SK-N-SH treated with all-trans-retinoic acid at 6 μM for 48 hours (cell line): Measurements from ENCODE around the gene HPS1.

ENCODE experiments used
- ATAC-seq: fragments of 200-7000 bp; cut with Tn5 transposase; 3 replicates; pipeline ENCODE4 v1.9.1; 2020; ENCODE audit warnings: mild to moderate bottlenecking, moderate library complexity
- ARNTL ChIP-seq: fragments of 450-650 bp; formaldehyde crosslinking; IDR thresholded peaks from 2 replicates; pipeline ENCODE4 v1.5.0; 2020; ENCODE audit warnings: low read depth, mild to moderate bottlenecking, moderate library complexity, borderline replicate concordance
- BACH2 ChIP-seq: fragments of 250-450 bp; sonication (Bioruptor Pico); IDR thresholded peaks from 2 replicates; pipeline ENCODE4 v1.9.0; 2021; ENCODE audit warnings: mild to moderate bottlenecking, borderline replicate concordance
- CREB5 ChIP-seq: fragments of 250-450 bp; sonication (Bioruptor Pico); IDR thresholded peaks from 2 replicates; pipeline ENCODE4 v1.5.1; 2020; ENCODE audit warnings: low read depth, mild to moderate bottlenecking, moderate library complexity
- CSDC2 ChIP-seq: fragments of 250-450 bp; sonication (Bioruptor Pico); IDR thresholded peaks from 2 replicates; pipeline ENCODE4 v1.5.0; 2020; ENCODE audit warnings: mild to moderate bottlenecking, moderate library complexity
- CSRNP3 ChIP-seq: fragments of 250-450 bp; sonication (Bioruptor Pico); IDR thresholded peaks from 2 replicates; pipeline ENCODE4 v1.5.1; 2021; ENCODE audit warnings: mild to moderate bottlenecking, moderate library complexity
- ESRRG ChIP-seq: fragments of 250-450 bp; sonication (Bioruptor Pico); IDR thresholded peaks from 2 replicates; pipeline ENCODE4 v1.6.1; 2021; ENCODE audit warnings: mild to moderate bottlenecking
- GLIS3 ChIP-seq: fragments of 250-450 bp; sonication (Bioruptor Pico); IDR thresholded peaks from 2 replicates; pipeline ENCODE4 v1.5.0; 2020; ENCODE audit warnings: mild to moderate bottlenecking, moderate library complexity
- ISL1 ChIP-seq: fragments of 250-450 bp; sonication (Bioruptor Pico); IDR thresholded peaks from 2 replicates; pipeline ENCODE4 v2.1.2; 2022; ENCODE audit warnings: mild to moderate bottlenecking, moderate library complexity
- OSR1 ChIP-seq: fragments of 250-450 bp; sonication (Bioruptor Pico); IDR thresholded peaks from 2 replicates; pipeline ENCODE4 v1.8.0; 2022; ENCODE audit warnings: moderate library complexity, mild to moderate bottlenecking, inconsistent platforms
- PATZ1 ChIP-seq: fragments of 250-450 bp; sonication (Bioruptor Pico); IDR thresholded peaks from 2 replicates; pipeline ENCODE4 v1.8.0; 2020; ENCODE audit warnings: mild to moderate bottlenecking, moderate library complexity, borderline replicate concordance
- POU6F1 ChIP-seq: fragments of 250-450 bp; sonication (Bioruptor Pico); IDR thresholded peaks from 2 replicates; pipeline ENCODE4 v1.8.0; 2021; ENCODE audit warnings: low read depth, mild to moderate bottlenecking, moderate library complexity, borderline replicate concordance
- PPARA ChIP-seq: fragments of 250-450 bp; sonication (Bioruptor Pico); IDR thresholded peaks from 2 replicates; pipeline ENCODE4 v1.5.0; 2020; ENCODE audit warnings: mild to moderate bottlenecking, borderline replicate concordance
- RARB ChIP-seq: fragments of 250-450 bp; sonication (Bioruptor Pico); IDR thresholded peaks from 2 replicates; pipeline ENCODE4 v1.8.0; 2021; ENCODE audit warnings: mild to moderate bottlenecking, moderate library complexity
- SNAI2 ChIP-seq: fragments of 250-450 bp; sonication (Bioruptor Pico); IDR thresholded peaks from 2 replicates; pipeline ENCODE4 v1.5.0; 2020; ENCODE audit warnings: mild to moderate bottlenecking, moderate library complexity
- TOX ChIP-seq: fragments of 250-450 bp; sonication (Bioruptor Pico); IDR thresholded peaks from 2 replicates; pipeline ENCODE4 v1.8.0; 2021; ENCODE audit warnings: mild to moderate bottlenecking, moderate library complexity, borderline replicate concordance
- ZC3H10 ChIP-seq: fragments of 250-450 bp; sonication (Bioruptor Pico); IDR thresholded peaks from 2 replicates; pipeline ENCODE4 v1.5.1; 2021; ENCODE audit warnings: mild to moderate bottlenecking, moderate library complexity
- ZFP3 ChIP-seq: fragments of 250-450 bp; sonication (Bioruptor Pico); IDR thresholded peaks from 2 replicates; pipeline ENCODE4 v1.5.0; 2020; ENCODE audit warnings: mild to moderate bottlenecking, moderate library complexity
- ZFP30 ChIP-seq: fragments of 450-650 bp; formaldehyde crosslinking; IDR thresholded peaks from 2 replicates; pipeline ENCODE4 v1.5.0; 2022; ENCODE audit warnings: mild to moderate bottlenecking, moderate library complexity
- ZNF565 ChIP-seq: fragments of 450-650 bp; formaldehyde crosslinking; conservative IDR thresholded peaks from 2 replicates; pipeline ENCODE4 v1.5.0; 2020; ENCODE audit warnings: low read depth, mild to moderate bottlenecking, moderate library complexity
- ZNF70 ChIP-seq: fragments of 450-650 bp; formaldehyde crosslinking; IDR thresholded peaks from 2 replicates; pipeline ENCODE4 v1.5.0; 2020; ENCODE audit warnings: mild to moderate bottlenecking, moderate library complexity
- ZNF8 ChIP-seq: fragments of 450-650 bp; formaldehyde crosslinking; IDR thresholded peaks from 2 replicates; pipeline ENCODE4 v1.5.0; 2020; ENCODE audit warnings: mild to moderate bottlenecking, moderate library complexity

HPS1 gene

GRCh38 chr10:98377536-98377935 is 69.2 kb downstream of the HPS1 start:
- no peak for ATAC-seq
- no peak for TF ChIP-seq BACH2 (CRISPR knock-in tag)
- no peak for TF ChIP-seq ZFP30 (CRISPR knock-in tag)
- TF ChIP-seq RARB (CRISPR knock-in tag) = no peak
- no peak for TF ChIP-seq CREB5 (CRISPR knock-in tag)
- no peak for TF ChIP-seq ARNTL (CRISPR knock-in tag)
- no peak for TF ChIP-seq ZNF70 (CRISPR knock-in tag)
- TF ChIP-seq PATZ1 (CRISPR knock-in tag) = no peak
- no peak for TF ChIP-seq CSDC2
- TF ChIP-seq CSRNP3 (CRISPR knock-in tag) = no peak
- no peak for TF ChIP-seq OSR1
- TF ChIP-seq GLIS3 (CRISPR knock-in tag) = no peak
- TF ChIP-seq ZFP3 (CRISPR knock-in tag) = no peak
- no peak for TF ChIP-seq PPARA
- TF ChIP-seq ZC3H10 (CRISPR knock-in tag) = no peak
- no peak for TF ChIP-seq ZNF565 (CRISPR knock-in tag)
- TF ChIP-seq TOX = no peak
- TF ChIP-seq SNAI2 = no peak
- no peak for TF ChIP-seq ESRRG (CRISPR knock-in tag)
- TF ChIP-seq ZNF8 (CRISPR knock-in tag) = no peak
- TF ChIP-seq ISL1 (CRISPR knock-in tag) = no peak

GRCh38 chr10:98377001-98377400 is 69.7 kb downstream of the HPS1 start:
- ATAC-seq = no peak

More at GRCh38 chr10:98377001-98377400, 69.7 kb downstream of the HPS1 start:
- TF ChIP-seq ZFP30 (CRISPR knock-in tag) (no peak), ISL1 (CRISPR knock-in tag) (no peak), TOX (no peak), RARB (CRISPR knock-in tag) (no peak), POU6F1 (CRISPR knock-in tag) (no peak), PPARA (no peak), SNAI2 (no peak), OSR1 (no peak), CREB5 (CRISPR knock-in tag) (no peak), CSDC2 (no peak), ZNF565 (CRISPR knock-in tag) (no peak), PATZ1 (CRISPR knock-in tag) (no peak), GLIS3 (CRISPR knock-in tag) (no peak), ZNF70 (CRISPR knock-in tag) (no peak)
